HepG2 (cell line): Measurements from ENCODE around the gene SLC38A3. TPM values are rescaled to one million over a fixed set of nuclear protein-coding genes. Genes with fewer than 3 reads are reported as not detected.

Experiments
- ARNT2 ChIP-seq: sonication (generic); formaldehyde crosslinking; IDR thresholded peaks from 2 replicates; pipeline ENCODE4 v1.8.0; 2022; ENCODE audit warnings: mild to moderate bottlenecking, low read depth, missing genetic modification reagents, moderate library complexity
- CEBPB ChIP-seq: IDR thresholded peaks from 2 replicates; pipeline ENCODE4 v1.6.1; 2011; ENCODE audit warnings: low read depth, low read length, improper control_type of control experiment, borderline replicate concordance
- GTF3A ChIP-seq: sonication (generic); formaldehyde crosslinking; conservative IDR thresholded peaks from 2 replicates; pipeline ENCODE4 v1.4.0; 2020; ENCODE audit warnings: mild to moderate bottlenecking, missing genetic modification reagents
- IRX3 ChIP-seq: sonication (generic); formaldehyde crosslinking; IDR thresholded peaks from 2 replicates; pipeline ENCODE4 v1.8.1; 2023; ENCODE audit warnings: mild to moderate bottlenecking, low read depth, missing genetic modification reagents, borderline replicate concordance
- NKX3-1 ChIP-seq: sonication (generic); formaldehyde crosslinking; IDR thresholded peaks from 2 replicates; pipeline ENCODE4 v1.5.0; 2020; ENCODE audit warnings: missing genetic modification reagents
- NR2C2 ChIP-seq: sonication (generic); formaldehyde crosslinking; IDR thresholded peaks from 2 replicates; pipeline ENCODE4 v1.4.0; 2020; ENCODE audit warnings: missing genetic modification reagents, mild to moderate bottlenecking, moderate library complexity, borderline replicate concordance
- PHF5A ChIP-seq: IDR thresholded peaks from one replicate; pipeline ENCODE4 v1.6.1; 2018; ENCODE audit warnings: low read depth, missing genetic modification reagents; ENCODE audit not compliant: unreplicated experiment
- RARA ChIP-seq: IDR thresholded peaks from 2 replicates; pipeline ENCODE4 v1.6.1; 2016; ENCODE audit warnings: missing genetic modification reagents, missing compliant biosample characterization
- RNF2 ChIP-seq: fragments of 450-650 bp; conservative IDR thresholded peaks from 2 replicates; pipeline ENCODE4 v1.6.1; 2016; ENCODE audit warnings: low read depth
- RXRB ChIP-seq: IDR thresholded peaks from 2 replicates; pipeline ENCODE4 v1.6.1; 2016; ENCODE audit warnings: borderline replicate concordance, missing genetic modification reagents, missing compliant biosample characterization
- SALL2 ChIP-seq: sonication (generic); formaldehyde crosslinking; IDR thresholded peaks from 2 replicates; pipeline ENCODE4 v1.8.1; 2023; ENCODE audit warnings: mild to moderate bottlenecking, missing genetic modification reagents, inconsistent platforms
- SP4 ChIP-seq: sonication (generic); formaldehyde crosslinking; IDR thresholded peaks from 2 replicates; pipeline ENCODE4 v1.8.1; 2023; ENCODE audit warnings: mild to moderate bottlenecking, missing genetic modification reagents
- ZMYM3 ChIP-seq: sonication (generic); formaldehyde crosslinking; IDR thresholded peaks from 2 replicates; pipeline ENCODE4 v1.5.1; 2020; ENCODE audit warnings: mild to moderate bottlenecking, missing genetic modification reagents
- ZNF121 ChIP-seq: sonication (generic); formaldehyde crosslinking; IDR thresholded peaks from 2 replicates; pipeline ENCODE4 v1.5.0; 2020; ENCODE audit warnings: mild to moderate bottlenecking, missing genetic modification reagents
- ZNF225 ChIP-seq: sonication (generic); formaldehyde crosslinking; IDR thresholded peaks from 2 replicates; pipeline ENCODE4 v1.4.0; 2020; ENCODE audit warnings: mild to moderate bottlenecking, missing genetic modification reagents
- ZNF34 ChIP-seq: sonication (generic); formaldehyde crosslinking; IDR thresholded peaks from 2 replicates; pipeline ENCODE4 v1.4.0; 2020; ENCODE audit warnings: mild to moderate bottlenecking, missing genetic modification reagents, borderline replicate concordance
- ZNF749 ChIP-seq: sonication (generic); formaldehyde crosslinking; IDR thresholded peaks from 2 replicates; pipeline ENCODE4 v1.8.0; 2022; ENCODE audit warnings: mild to moderate bottlenecking, missing genetic modification reagents, moderate library complexity, borderline replicate concordance
- ZNF766 ChIP-seq: sonication (generic); formaldehyde crosslinking; IDR thresholded peaks from 2 replicates; pipeline ENCODE4 v1.5.0; 2020; ENCODE audit warnings: missing genetic modification reagents, borderline replicate concordance
- ZNF883 ChIP-seq: sonication (generic); formaldehyde crosslinking; IDR thresholded peaks from 2 replicates; pipeline ENCODE4 v1.5.1; 2020; ENCODE audit warnings: mild to moderate bottlenecking, missing genetic modification reagents; ENCODE audit errors: not compliant biosample characterization
- polyA plus RNA-seq, 8 experiments: library from polyadenylated mRNA; depleted of rRNA in 3 of 8; stranded (reverse) in 7 of 8; unstranded in 1 of 8; fragments of >200 nt; fragmentation: Illumina TruSeq in 4 of 8; extraction: Trizol in 4 of 8; gene quantifications; 2 replicates each; pipeline versions ENCODE4 v1.2.1 to v1.2.3, GENCODE V29; 2011 to 2016; ENCODE audit warnings: low read depth in 4 of 8, missing spikeins in 1 of 8, mixed read lengths in 1 of 8; ENCODE audit not compliant: insufficient read depth in 1 of 8
- total RNA-seq, 5 experiments: library from RNA; depleted of rRNA; stranded (reverse); fragments of >200 nt; fragmentation: Illumina TruSeq; extraction: Trizol; gene quantifications; 2 replicates each; pipeline ENCODE4 v1.2.3, GENCODE V29; 2016; ENCODE audit warnings: low read depth in 1 of 5
- TF ChIP-seq, protein P1 (sequence below): sonication (generic); formaldehyde crosslinking; IDR thresholded peaks from 2 replicates; pipeline ENCODE4 v1.5.0; 2020; ENCODE audit warnings: mild to moderate bottlenecking, missing genetic modification reagents
- TF ChIP-seq, protein P2 (sequence below): IDR thresholded peaks from 2 replicates; pipeline ENCODE4 v1.6.1; 2016; ENCODE audit warnings: missing genetic modification reagents, missing compliant biosample characterization
- TF ChIP-seq, protein P3 (sequence below): sonication (generic); formaldehyde crosslinking; IDR thresholded peaks from 2 replicates; pipeline ENCODE4 v1.5.1; 2020; ENCODE audit warnings: mild to moderate bottlenecking, missing genetic modification reagents, moderate library complexity
- TF ChIP-seq, protein P4 (sequence below): IDR thresholded peaks from 2 replicates; pipeline ENCODE4 v1.6.1; 2012; ENCODE audit warnings: low read length, improper control_type of control experiment

The SLC38A3 gene
- total and polyA plus RNA-seq, 2 of the 13 experiments (the other 11 are each of a cell fraction or from before 2014, with no cell fraction given): 29.8 to 164 TPM

DNA sequence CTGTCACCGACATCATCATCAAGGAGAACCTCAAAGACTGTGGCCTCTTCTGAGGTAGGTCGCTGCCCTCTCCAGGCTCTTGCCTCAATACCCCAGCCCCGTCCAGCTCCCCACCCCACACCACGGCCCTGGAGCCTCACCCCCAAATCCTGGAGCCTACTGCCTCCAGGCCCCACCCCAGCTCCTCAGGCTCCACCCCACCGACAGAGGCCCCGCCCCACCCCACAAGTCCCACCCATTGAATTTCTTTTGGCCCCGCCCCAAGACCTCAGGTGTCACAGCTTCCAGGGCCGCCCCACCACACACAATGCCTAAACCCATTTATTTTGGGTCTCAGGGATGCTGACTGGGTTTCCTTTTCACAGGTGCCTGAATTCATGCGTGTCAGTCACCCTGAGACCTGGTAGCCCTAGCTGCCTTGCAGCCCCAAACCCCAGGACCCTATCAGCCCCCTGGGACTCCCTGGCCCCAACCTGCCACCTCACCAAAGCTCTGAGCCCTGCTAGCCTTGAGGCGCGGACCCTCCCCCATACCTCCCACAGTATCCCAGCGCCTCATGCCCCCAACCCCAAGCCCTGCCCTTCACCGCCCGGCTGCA lies 10.1 kb upstream of the SLC38A3 start (continued):
- no peak for TF ChIP-seq PHF5A (CRISPR knock-in tag)
- TF ChIP-seq RNF2: no peak
- TF ChIP-seq SP4: no peak
- no peak for TF ChIP-seq ZNF883 (CRISPR knock-in tag)
- 0 out of 2 replicates have a peak, but pooled peaks have one; percentile 9 for TF ChIP-seq NKX3-1 (CRISPR knock-in tag)
- no peak for TF ChIP-seq ZNF121 (CRISPR knock-in tag)
- no peak for TF ChIP-seq ZNF34
- TF ChIP-seq ARNT2 (CRISPR knock-in tag): no peak; the same call in 1 of the 2 replicates
- peak; percentile 9; the same call in 1 of the 2 replicates for TF ChIP-seq RXRB (CRISPR knock-in tag)
- TF ChIP-seq GTF3A (CRISPR knock-in tag): 0 out of 2 replicates have a peak, but pooled peaks have one; percentile 20
- peak; percentile 4; the same call in 1 of the 2 replicates for TF ChIP-seq ZMYM3 (CRISPR knock-in tag)
- TF ChIP-seq, protein P1, sequence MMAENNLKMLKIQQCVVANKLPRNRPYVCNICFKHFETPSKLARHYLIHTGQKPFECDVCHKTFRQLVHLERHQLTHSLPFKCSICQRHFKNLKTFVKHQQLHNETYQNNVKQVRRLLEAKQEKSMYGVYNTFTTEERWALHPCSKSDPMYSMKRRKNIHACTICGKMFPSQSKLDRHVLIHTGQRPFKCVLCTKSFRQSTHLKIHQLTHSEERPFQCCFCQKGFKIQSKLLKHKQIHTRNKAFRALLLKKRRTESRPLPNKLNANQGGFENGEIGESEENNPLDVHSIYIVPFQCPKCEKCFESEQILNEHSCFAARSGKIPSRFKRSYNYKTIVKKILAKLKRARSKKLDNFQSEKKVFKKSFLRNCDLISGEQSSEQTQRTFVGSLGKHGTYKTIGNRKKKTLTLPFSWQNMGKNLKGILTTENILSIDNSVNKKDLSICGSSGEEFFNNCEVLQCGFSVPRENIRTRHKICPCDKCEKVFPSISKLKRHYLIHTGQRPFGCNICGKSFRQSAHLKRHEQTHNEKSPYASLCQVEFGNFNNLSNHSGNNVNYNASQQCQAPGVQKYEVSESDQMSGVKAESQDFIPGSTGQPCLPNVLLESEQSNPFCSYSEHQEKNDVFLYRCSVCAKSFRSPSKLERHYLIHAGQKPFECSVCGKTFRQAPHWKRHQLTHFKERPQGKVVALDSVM (CRISPR knock-in tag): peak; percentile 14; the same call in 1 of the 2 replicates
- TF ChIP-seq, protein P2, sequence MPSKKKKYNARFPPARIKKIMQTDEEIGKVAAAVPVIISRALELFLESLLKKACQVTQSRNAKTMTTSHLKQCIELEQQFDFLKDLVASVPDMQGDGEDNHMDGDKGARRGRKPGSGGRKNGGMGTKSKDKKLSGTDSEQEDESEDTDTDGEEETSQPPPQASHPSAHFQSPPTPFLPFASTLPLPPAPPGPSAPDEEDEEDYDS: 0 out of 2 replicates have a peak, but pooled peaks have one; percentile 48
- TF ChIP-seq NR2C2 (CRISPR knock-in tag): 0 out of 2 replicates have a peak, but pooled peaks have one; percentile 0
- TF ChIP-seq RARA (CRISPR knock-in tag): no peak
- no peak for TF ChIP-seq ZNF749 (CRISPR knock-in tag)
- no peak for TF ChIP-seq ZNF225 (CRISPR knock-in tag)
- TF ChIP-seq SALL2: no peak
- no peak; the same call in 1 of the 2 replicates for TF ChIP-seq ZNF766 (CRISPR knock-in tag)
- no peak for TF ChIP-seq CEBPB
- TF ChIP-seq IRX3 (CRISPR knock-in tag): no peak
- TF ChIP-seq, protein P3, sequence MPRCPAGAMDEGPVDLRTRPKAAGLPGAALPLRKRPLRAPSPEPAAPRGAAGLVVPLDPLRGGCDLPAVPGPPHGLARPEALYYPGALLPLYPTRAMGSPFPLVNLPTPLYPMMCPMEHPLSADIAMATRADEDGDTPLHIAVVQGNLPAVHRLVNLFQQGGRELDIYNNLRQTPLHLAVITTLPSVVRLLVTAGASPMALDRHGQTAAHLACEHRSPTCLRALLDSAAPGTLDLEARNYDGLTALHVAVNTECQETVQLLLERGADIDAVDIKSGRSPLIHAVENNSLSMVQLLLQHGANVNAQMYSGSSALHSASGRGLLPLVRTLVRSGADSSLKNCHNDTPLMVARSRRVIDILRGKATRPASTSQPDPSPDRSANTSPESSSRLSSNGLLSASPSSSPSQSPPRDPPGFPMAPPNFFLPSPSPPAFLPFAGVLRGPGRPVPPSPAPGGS (CRISPR knock-in tag): no peak
- TF ChIP-seq, protein P4, sequence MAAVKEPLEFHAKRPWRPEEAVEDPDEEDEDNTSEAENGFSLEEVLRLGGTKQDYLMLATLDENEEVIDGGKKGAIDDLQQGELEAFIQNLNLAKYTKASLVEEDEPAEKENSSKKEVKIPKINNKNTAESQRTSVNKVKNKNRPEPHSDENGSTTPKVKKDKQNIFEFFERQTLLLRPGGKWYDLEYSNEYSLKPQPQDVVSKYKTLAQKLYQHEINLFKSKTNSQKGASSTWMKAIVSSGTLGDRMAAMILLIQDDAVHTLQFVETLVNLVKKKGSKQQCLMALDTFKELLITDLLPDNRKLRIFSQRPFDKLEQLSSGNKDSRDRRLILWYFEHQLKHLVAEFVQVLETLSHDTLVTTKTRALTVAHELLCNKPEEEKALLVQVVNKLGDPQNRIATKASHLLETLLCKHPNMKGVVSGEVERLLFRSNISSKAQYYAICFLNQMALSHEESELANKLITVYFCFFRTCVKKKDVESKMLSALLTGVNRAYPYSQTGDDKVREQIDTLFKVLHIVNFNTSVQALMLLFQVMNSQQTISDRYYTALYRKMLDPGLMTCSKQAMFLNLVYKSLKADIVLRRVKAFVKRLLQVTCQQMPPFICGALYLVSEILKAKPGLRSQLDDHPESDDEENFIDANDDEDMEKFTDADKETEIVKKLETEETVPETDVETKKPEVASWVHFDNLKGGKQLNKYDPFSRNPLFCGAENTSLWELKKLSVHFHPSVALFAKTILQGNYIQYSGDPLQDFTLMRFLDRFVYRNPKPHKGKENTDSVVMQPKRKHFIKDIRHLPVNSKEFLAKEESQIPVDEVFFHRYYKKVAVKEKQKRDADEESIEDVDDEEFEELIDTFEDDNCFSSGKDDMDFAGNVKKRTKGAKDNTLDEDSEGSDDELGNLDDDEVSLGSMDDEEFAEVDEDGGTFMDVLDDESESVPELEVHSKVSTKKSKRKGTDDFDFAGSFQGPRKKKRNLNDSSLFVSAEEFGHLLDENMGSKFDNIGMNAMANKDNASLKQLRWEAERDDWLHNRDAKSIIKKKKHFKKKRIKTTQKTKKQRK: no peak
